ENCODE data around the gene GTF3C6.

DNA sequence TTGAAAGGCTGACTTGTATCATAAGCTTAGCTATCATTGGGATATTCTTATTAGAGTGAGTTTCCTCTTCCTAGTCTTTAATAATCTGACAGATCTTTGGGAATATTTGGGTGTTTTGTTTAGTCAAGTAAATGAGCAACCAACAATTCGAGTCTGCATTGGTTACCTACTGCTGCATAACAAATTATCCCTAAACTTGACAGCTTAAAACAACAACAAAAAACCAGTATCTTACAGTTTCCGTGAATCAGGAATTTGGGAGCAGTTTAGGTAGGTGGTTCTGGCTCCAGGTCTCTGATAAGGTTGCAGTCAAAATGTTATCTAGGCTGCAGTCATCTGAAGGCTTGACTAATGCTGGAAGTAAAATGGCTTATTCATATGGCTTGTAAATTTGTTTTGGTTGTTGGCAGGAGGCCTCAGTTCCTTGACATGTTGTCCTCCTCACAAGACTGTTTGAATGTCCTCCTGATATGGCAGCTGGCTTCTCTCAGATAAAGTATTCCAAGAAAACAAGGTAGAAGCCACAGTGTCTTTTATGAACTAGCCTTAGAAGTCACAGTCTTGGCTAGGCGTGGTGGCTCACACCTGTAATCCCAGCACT is 7.2 kb downstream of the GTF3C6 start:
- TF ChIP-seq POLR2A (IDR thresholded peaks at IDR 0.05; ENCODE audit: low read length) (no peak), ESRRA (IDR thresholded peaks at IDR 0.05; ENCODE audit: borderline replicate concordance, low read length) (no peak), RCOR1 (IDR thresholded peaks at IDR 0.05; ENCODE audit: low read depth, low read length) (no peak), REST (IDR thresholded peaks at IDR 0.05) (no peak), RFX5 (IDR thresholded peaks at IDR 0.05) (no peak), CHD4 (IDR thresholded peaks at IDR 0.05; ENCODE audit: borderline replicate concordance) (no peak), CTCF (IDR thresholded peaks at IDR 0.05) (no peak), EP300 (IDR thresholded peaks at IDR 0.05) (no peak), ZNF302 (CRISPR knock-in tag; IDR thresholded peaks at IDR 0.05) (no peak)
